ENCODE measurements around the gene TCN1. TPM values are rescaled to one million over a fixed set of nuclear protein-coding genes. Genes with fewer than 3 reads are reported as not detected.
A peak's percentile ranks its signal among the peaks of the same experiment; 100 is the strongest.

TCN1 gene
- total and polyA plus RNA-seq, 9 of the 15 experiments (the other 6 are each of a cell fraction or from before 2014, with no cell fraction given): 0.63 to 25.9 (median 8.0) TPM

DNA sequence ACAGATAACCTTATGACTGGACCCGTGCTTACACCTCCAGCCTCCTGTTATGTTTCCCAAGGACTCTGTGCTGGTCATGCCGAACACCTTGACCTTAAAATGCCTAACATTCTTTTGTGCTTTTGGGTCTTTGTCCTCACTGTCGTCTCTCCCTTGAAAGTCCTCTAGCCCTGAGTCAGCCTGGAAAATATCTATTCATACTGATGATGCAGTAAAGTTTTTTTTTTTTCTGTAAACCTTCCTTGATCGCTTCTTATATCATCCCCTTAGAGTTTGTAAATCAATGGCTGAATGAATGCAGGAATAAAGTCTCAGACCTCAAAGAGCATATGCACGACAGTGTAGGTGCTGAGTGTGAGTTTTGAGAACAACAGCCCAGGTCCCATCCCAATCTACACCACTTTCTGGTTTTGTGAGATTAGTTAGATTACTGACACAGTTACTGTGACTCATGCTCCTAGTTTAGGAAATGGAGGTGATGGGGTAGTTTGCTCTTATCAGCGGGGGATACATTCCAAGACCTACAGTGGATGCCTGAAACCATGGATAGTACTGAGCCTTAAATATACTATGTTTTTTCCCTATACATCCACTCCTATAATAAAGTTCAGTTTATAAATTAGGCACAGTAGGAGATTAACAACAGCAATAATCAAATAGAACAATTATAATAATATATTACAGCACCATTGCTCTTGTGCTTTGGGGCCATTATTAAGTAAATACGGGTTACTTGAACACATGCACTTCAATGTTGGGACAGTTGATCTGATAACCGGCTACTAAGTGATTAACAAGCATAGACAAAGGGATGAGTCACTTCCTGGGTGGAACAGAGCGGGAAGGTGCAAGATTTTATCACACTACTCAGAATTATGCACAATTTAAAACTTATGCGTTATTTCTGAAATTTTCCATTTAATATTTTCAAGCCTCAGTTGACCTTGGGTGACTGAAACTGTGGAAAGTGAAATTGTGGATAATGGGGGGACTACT lies 8.6 kb downstream of the TCN1 start (continued):
- TF ChIP-seq, protein P1, sequence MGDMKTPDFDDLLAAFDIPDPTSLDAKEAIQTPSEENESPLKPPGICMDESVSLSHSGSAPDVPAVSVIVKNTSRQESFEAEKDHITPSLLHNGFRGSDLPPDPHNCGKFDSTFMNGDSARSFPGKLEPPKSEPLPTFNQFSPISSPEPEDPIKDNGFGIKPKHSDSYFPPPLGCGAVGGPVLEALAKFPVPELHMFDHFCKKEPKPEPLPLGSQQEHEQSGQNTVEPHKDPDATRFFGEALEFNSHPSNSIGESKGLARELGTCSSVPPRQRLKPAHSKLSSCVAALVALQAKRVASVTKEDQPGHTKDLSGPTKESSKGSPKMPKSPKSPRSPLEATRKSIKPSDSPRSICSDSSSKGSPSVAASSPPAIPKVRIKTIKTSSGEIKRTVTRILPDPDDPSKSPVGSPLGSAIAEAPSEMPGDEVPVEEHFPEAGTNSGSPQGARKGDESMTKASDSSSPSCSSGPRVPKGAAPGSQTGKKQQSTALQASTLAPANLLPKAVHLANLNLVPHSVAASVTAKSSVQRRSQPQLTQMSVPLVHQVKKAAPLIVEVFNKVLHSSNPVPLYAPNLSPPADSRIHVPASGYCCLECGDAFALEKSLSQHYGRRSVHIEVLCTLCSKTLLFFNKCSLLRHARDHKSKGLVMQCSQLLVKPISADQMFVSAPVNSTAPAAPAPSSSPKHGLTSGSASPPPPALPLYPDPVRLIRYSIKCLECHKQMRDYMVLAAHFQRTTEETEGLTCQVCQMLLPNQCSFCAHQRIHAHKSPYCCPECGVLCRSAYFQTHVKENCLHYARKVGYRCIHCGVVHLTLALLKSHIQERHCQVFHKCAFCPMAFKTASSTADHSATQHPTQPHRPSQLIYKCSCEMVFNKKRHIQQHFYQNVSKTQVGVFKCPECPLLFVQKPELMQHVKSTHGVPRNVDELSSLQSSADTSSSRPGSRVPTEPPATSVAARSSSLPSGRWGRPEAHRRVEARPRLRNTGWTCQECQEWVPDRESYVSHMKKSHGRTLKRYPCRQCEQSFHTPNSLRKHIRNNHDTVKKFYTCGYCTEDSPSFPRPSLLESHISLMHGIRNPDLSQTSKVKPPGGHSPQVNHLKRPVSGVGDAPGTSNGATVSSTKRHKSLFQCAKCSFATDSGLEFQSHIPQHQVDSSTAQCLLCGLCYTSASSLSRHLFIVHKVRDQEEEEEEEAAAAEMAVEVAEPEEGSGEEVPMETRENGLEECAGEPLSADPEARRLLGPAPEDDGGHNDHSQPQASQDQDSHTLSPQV (IDR thresholded peaks at IDR 0.05): 0 out of 2 replicates have a peak, but pooled peaks have one; percentile 42
- TF ChIP-seq NFE2L1 (tag; IDR thresholded peaks at IDR 0.05; ENCODE audit: borderline replicate concordance, low read depth) (no peak), CXXC5 (CRISPR knock-in tag; IDR thresholded peaks at IDR 0.05) (peak; percentile 31; the same call in 1 of the 2 replicates), C11orf30 (IDR thresholded peaks at IDR 0.05; ENCODE audit: low read depth) (peak; percentile 44), LARP7 (IDR thresholded peaks at IDR 0.05) (no peak), TAL1 (IDR thresholded peaks at IDR 0.05) (peak; percentile 69), NCOA6 (IDR thresholded peaks at IDR 0.05) (peak; percentile 11; the same call in 1 of the 2 replicates), CAMTA2 (CRISPR knock-in tag; conservative IDR thresholded peaks at IDR 0.05) (no peak), HDAC3 (IDR thresholded peaks at IDR 0.05; ENCODE audit: borderline replicate concordance, partially characterized antibody) (peak; percentile 57), MTA3 (IDR thresholded peaks at IDR 0.05; ENCODE audit: borderline replicate concordance) (peak; percentile 44; the same call in 1 of the 2 replicates), HMG20A (CRISPR knock-in tag; conservative IDR thresholded peaks at IDR 0.05) (no peak), EHMT2 (IDR thresholded peaks at IDR 0.05) (no peak), TCFL5 (CRISPR knock-in tag; conservative IDR thresholded peaks at IDR 0.05) (0 out of 2 replicates have a peak, but pooled peaks have one; percentile 18), TAF9B (IDR thresholded peaks at IDR 0.05; ENCODE audit: partially characterized antibody) (peak; percentile 51), ZNF143 (CRISPR knock-in tag; IDR thresholded peaks at IDR 0.05) (no peak), ZFP30 (CRISPR knock-in tag; IDR thresholded peaks at IDR 0.05; ENCODE audit: borderline replicate concordance) (no peak)
- TF ChIP-seq, protein P2, sequence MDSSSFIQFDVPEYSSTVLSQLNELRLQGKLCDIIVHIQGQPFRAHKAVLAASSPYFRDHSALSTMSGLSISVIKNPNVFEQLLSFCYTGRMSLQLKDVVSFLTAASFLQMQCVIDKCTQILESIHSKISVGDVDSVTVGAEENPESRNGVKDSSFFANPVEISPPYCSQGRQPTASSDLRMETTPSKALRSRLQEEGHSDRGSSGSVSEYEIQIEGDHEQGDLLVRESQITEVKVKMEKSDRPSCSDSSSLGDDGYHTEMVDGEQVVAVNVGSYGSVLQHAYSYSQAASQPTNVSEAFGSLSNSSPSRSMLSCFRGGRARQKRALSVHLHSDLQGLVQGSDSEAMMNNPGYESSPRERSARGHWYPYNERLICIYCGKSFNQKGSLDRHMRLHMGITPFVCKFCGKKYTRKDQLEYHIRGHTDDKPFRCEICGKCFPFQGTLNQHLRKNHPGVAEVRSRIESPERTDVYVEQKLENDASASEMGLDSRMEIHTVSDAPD (CRISPR knock-in tag; IDR thresholded peaks at IDR 0.05): no peak
- TF ChIP-seq, protein P3, sequence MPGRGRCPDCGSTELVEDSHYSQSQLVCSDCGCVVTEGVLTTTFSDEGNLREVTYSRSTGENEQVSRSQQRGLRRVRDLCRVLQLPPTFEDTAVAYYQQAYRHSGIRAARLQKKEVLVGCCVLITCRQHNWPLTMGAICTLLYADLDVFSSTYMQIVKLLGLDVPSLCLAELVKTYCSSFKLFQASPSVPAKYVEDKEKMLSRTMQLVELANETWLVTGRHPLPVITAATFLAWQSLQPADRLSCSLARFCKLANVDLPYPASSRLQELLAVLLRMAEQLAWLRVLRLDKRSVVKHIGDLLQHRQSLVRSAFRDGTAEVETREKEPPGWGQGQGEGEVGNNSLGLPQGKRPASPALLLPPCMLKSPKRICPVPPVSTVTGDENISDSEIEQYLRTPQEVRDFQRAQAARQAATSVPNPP (IDR thresholded peaks at IDR 0.05; ENCODE audit: borderline replicate concordance, insufficient read depth, insufficient read length): no peak
- TF ChIP-seq, protein P4, sequence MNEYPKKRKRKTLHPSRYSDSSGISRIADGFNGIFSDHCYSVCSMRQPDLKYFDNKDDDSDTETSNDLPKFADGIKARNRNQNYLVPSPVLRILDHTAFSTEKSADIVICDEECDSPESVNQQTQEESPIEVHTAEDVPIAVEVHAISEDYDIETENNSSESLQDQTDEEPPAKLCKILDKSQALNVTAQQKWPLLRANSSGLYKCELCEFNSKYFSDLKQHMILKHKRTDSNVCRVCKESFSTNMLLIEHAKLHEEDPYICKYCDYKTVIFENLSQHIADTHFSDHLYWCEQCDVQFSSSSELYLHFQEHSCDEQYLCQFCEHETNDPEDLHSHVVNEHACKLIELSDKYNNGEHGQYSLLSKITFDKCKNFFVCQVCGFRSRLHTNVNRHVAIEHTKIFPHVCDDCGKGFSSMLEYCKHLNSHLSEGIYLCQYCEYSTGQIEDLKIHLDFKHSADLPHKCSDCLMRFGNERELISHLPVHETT (CRISPR knock-in tag; conservative IDR thresholded peaks at IDR 0.05 in 1 of 2, IDR thresholded peaks at IDR 0.05 in 1 of 2): peak in 1 of 2 experiments; percentile 54; a peak in 2 of 4 replicates

Data from K562 (cell line).